Measurements from ENCODE around the gene NFIX. TPM values are rescaled to one million over a fixed set of nuclear protein-coding genes. Genes with fewer than 3 reads are reported as not detected.
A peak's percentile ranks its signal among the peaks of the same experiment; 100 is the strongest.

NFIX gene
- total RNA-seq, 3 donors from 2014 or later (not counting 1 experiment from before 2014, with no cell fraction given) = 0.61 to 2.1 (median 1.3) TPM

DNA sequence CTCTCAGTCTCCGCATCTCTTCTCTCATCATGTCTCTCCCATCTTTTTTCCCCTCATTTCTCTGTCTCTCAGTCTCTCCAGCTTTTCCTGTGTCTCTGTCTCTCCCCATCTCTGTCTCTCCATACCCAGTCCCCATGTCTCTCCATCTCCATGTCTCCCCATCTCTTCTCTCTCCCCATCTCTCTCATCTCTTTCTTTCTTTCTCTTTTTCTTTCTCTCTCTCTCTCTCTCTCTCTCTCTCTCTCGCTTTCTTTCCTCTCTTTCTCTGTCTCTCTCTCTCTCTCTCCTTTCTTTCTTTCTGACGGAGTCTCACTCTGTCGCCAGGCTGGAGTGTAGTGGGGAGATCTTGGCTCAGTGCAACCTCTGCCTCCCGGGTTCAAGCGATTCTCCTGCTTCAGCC is 12.6 kb upstream of the NFIX start:
- no peaks in the 10 kb centered on the region for H3K36me3 ChIP-seq (ENCODE audit: control insufficient read depth, insufficient read depth, low read length)
- 89% methylated on average over 3 of the region's 6 CpGs for WGBS (ENCODE audit: insufficient coverage)
- no peak overlapping the region for H3K27ac Mint-ChIP-seq
- H3K9me3 ChIP-seq (ENCODE audit: control insufficient read depth, insufficient read depth, low read length) = no peaks in the 10 kb centered on the region
- H3K4me3 Mint-ChIP-seq = no peak overlapping the region
- DNase-seq (no peak), ATAC-seq (no peak)
- TF ChIP-seq, protein P1, sequence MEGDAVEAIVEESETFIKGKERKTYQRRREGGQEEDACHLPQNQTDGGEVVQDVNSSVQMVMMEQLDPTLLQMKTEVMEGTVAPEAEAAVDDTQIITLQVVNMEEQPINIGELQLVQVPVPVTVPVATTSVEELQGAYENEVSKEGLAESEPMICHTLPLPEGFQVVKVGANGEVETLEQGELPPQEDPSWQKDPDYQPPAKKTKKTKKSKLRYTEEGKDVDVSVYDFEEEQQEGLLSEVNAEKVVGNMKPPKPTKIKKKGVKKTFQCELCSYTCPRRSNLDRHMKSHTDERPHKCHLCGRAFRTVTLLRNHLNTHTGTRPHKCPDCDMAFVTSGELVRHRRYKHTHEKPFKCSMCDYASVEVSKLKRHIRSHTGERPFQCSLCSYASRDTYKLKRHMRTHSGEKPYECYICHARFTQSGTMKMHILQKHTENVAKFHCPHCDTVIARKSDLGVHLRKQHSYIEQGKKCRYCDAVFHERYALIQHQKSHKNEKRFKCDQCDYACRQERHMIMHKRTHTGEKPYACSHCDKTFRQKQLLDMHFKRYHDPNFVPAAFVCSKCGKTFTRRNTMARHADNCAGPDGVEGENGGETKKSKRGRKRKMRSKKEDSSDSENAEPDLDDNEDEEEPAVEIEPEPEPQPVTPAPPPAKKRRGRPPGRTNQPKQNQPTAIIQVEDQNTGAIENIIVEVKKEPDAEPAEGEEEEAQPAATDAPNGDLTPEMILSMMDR (IDR thresholded peaks at IDR 0.05) = no peak
- H3K27me3 ChIP-seq (ENCODE audit: control insufficient read depth, insufficient read depth, low read length) = peaks cover 7% of the 10 kb centered on the region
- peaks cover 33% of the 10 kb centered on the region for H3K4me1 ChIP-seq (ENCODE audit: control insufficient read depth, insufficient read depth, low read length)
- no peak overlapping the region for H3K27ac ChIP-seq (ENCODE audit: low read length)
- no peaks in the 10 kb centered on the region for H3K9me3 Mint-ChIP-seq
- peaks cover 5 to 10% of the 10 kb centered on the region in 2 donors for H3K4me1 Mint-ChIP-seq
- intact Hi-C loops (cut with micrococcal nuclease) = loop anchor here (1.0 kb wide), 1 partner anchor 79 kb away; no protein-coding TSS in a partner anchor
- peaks cover 6 to 9% of the 10 kb centered on the region in 2 donors for H3K27me3 Mint-ChIP-seq (ENCODE audit: low read depth in 2 of 2)
- no peak overlapping the region for H3K4me3 ChIP-seq (ENCODE audit: low read length)
- no peaks in the 10 kb centered on the region for H3K36me3 Mint-ChIP-seq

GRCh38 chr19:12983091-12983490 is 12.2 kb upstream of the NFIX start:
- intact Hi-C loops (cut with micrococcal nuclease) = loop anchor here (1.0 kb wide), 1 partner anchor 78 kb away; no protein-coding TSS in a partner anchor
- H3K9me3 ChIP-seq (ENCODE audit: control insufficient read depth, insufficient read depth, low read length) = no peaks in the 10 kb centered on the region
- peaks cover 7% of the 10 kb centered on the region for H3K27me3 ChIP-seq (ENCODE audit: control insufficient read depth, insufficient read depth, low read length)
- TF ChIP-seq, protein P1 (IDR thresholded peaks at IDR 0.05) = no peak
- no peak overlapping the region for H3K4me3 Mint-ChIP-seq
- DNase-seq = no peak
- 58% methylated on average over 10 of the region's 10 CpGs for WGBS (ENCODE audit: insufficient coverage)
- H3K27ac ChIP-seq (ENCODE audit: low read length) = no peak overlapping the region
- H3K4me1 Mint-ChIP-seq = peaks cover under 1 to 6% of the 10 kb centered on the region in 2 donors
- peak overlapping the region; percentile 19 for H3K4me3 ChIP-seq (ENCODE audit: low read length)
- peaks cover 33% of the 10 kb centered on the region for H3K4me1 ChIP-seq (ENCODE audit: control insufficient read depth, insufficient read depth, low read length)
- peaks cover 1 to 4% of the 10 kb centered on the region in 2 donors for H3K27me3 Mint-ChIP-seq (ENCODE audit: low read depth in 2 of 2)
- no peaks in the 10 kb centered on the region for H3K9me3 Mint-ChIP-seq
- ATAC-seq = no peak
- H3K36me3 Mint-ChIP-seq = no peaks in the 10 kb centered on the region
- H3K36me3 ChIP-seq (ENCODE audit: control insufficient read depth, insufficient read depth, low read length) = no peaks in the 10 kb centered on the region
- H3K27ac Mint-ChIP-seq = no peak overlapping the region

DNA sequence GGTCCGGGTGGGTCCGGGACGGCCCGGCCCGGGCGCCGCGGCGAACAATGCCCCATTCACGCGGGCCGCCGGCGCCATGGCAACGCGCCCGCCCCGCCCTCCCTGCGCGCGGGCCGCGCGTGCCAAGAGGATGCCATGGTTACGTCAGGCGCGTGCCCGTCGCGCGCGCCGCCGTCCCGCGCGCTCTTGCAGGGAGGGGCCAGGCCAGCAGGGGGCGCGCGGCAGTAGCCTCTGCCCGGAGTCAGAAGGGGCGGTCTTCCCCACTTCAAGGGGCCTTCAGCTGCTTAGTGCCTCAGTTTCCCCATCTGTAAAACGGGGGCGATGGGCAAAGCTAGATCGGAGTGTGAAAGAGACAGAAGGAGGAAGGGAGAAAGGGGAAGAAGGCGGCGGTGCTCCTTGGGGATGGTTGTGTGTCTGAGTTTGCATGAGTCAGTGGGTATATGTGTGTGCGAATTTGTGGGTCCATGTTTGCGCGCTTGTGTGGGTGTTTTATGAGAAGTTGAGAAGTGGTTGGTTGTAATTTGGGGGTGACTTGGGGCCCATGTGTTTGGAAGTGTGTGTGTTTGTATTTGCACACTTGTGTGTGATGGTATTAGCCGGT is 11.6 kb upstream of the NFIX start:
- peaks cover 0 to 3% of the 10 kb centered on the region in 2 donors for H3K27me3 Mint-ChIP-seq (ENCODE audit: low read depth in 2 of 2)
- Histone ChIP-seq H3K4me3 (ENCODE audit: low read length) (peak overlapping the region; percentile 19), H3K36me3 (ENCODE audit: control insufficient read depth, insufficient read depth, low read length) (no peaks in the 10 kb centered on the region), H3K9me3 (ENCODE audit: control insufficient read depth, insufficient read depth, low read length) (no peaks in the 10 kb centered on the region), H3K27ac (ENCODE audit: low read length) (no peak overlapping the region), H3K4me1 (ENCODE audit: control insufficient read depth, insufficient read depth, low read length) (peaks cover 33% of the 10 kb centered on the region), H3K27me3 (ENCODE audit: control insufficient read depth, insufficient read depth, low read length) (peaks cover 7% of the 10 kb centered on the region)
- TF ChIP-seq, protein P1 (IDR thresholded peaks at IDR 0.05) = peak; percentile 84
- no peaks in the 10 kb centered on the region for H3K36me3 Mint-ChIP-seq
- DNase-seq (peak; percentile 91 to 92), ATAC-seq (peak; percentile 40 to 73 (median 43))
- H3K4me3 Mint-ChIP-seq = no peak overlapping the region
- intact Hi-C loops (cut with micrococcal nuclease) = loop anchor here (1.0 to 2.0 kb wide), 2 partner anchors 31 to 78 kb away; no protein-coding TSS in a partner anchor
- 7% methylated on average over 51 of the region's 51 CpGs for WGBS (ENCODE audit: insufficient coverage)
- peaks cover 0 to 5% of the 10 kb centered on the region in 2 donors for H3K4me1 Mint-ChIP-seq
- H3K9me3 Mint-ChIP-seq = no peaks in the 10 kb centered on the region
- H3K27ac Mint-ChIP-seq = no peak overlapping the region

Measured in natural killer cell (primary cell).